NB4 (cell line): ENCODE data around the gene MEF2D.

Experiments used
- DNase-seq: peaks from one replicate; pipeline ENCODE4 v3.0.0; 2010; ENCODE audit warnings: low read depth
- H3K4me3 ChIP-seq: one replicate; pipeline ENCODE4 v1.5.1; 2011; ENCODE audit warnings: mild to moderate bottlenecking, low read depth, low read length, moderate library complexity
- MYC ChIP-seq: IDR thresholded peaks from 2 replicates; pipeline ENCODE4 v1.6.1; 2011; ENCODE audit warnings: low read depth, low read length
- POLR2A ChIP-seq: IDR thresholded peaks from 2 replicates; pipeline ENCODE4 v1.6.1; 2011; ENCODE audit warnings: mild to moderate bottlenecking; ENCODE audit not compliant: insufficient read length; ENCODE audit errors: extremely low read depth
- TF ChIP-seq, protein P1 (sequence below): IDR thresholded peaks from one replicate; pipeline ENCODE4 v1.5.1; 2012; ENCODE audit warnings: low read depth, low read length
- TF ChIP-seq, protein P2 (sequence below): IDR thresholded peaks from 2 replicates; pipeline ENCODE4 v1.6.1; 2011; ENCODE audit warnings: low read depth, low read length

Gene MEF2D

DNA sequence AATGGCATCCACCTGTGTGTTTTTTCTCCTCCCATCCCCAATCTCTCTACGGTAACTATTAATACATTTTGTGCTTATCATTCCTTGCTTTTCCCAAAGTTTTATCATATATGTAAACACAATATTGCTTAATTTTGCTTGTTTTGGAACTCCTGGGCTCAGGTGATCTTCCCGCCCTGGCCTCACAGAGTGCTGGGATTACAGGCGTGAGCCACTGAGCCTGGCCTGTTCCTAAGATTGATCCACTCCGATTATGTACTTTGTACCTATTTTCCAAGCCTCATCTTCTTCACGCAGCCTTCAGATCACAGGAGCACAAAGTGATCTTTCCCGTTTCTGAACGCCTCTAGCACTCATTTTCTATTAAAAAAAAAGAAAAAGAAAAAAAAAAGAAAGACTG, 45.2 kb downstream of the MEF2D start:
- no peak overlapping the region for H3K4me3 ChIP-seq
- DNase-seq: no peak
- TF ChIP-seq, protein P1, sequence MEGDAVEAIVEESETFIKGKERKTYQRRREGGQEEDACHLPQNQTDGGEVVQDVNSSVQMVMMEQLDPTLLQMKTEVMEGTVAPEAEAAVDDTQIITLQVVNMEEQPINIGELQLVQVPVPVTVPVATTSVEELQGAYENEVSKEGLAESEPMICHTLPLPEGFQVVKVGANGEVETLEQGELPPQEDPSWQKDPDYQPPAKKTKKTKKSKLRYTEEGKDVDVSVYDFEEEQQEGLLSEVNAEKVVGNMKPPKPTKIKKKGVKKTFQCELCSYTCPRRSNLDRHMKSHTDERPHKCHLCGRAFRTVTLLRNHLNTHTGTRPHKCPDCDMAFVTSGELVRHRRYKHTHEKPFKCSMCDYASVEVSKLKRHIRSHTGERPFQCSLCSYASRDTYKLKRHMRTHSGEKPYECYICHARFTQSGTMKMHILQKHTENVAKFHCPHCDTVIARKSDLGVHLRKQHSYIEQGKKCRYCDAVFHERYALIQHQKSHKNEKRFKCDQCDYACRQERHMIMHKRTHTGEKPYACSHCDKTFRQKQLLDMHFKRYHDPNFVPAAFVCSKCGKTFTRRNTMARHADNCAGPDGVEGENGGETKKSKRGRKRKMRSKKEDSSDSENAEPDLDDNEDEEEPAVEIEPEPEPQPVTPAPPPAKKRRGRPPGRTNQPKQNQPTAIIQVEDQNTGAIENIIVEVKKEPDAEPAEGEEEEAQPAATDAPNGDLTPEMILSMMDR: no peak
- TF ChIP-seq POLR2A (no peak), MYC (no peak)
- TF ChIP-seq, protein P2, sequence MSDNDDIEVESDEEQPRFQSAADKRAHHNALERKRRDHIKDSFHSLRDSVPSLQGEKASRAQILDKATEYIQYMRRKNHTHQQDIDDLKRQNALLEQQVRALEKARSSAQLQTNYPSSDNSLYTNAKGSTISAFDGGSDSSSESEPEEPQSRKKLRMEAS: no peak

DNA sequence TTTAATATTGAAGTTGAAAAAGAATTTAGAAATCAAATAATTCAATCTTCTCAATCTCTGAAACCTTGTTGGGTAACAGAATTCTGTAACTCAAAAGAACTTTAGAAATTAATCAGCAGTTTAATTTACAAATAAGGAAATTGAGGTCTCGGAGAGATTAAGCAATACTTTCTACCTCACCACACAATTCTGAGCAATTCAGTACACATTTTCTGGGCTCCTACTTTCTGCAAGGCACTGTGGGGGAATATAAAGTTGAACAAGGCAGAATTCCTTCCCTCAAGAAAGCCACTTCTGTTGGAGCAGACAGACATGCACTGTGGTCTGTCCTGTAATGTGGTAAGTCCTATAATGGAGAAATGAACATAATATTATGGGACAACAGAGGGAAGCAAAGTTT, 47.7 kb downstream of the MEF2D start:
- DNase-seq: peak; percentile 66
- TF ChIP-seq MYC (no peak), POLR2A (no peak)
- TF ChIP-seq, protein P2: no peak
- TF ChIP-seq, protein P1: no peak

DNA sequence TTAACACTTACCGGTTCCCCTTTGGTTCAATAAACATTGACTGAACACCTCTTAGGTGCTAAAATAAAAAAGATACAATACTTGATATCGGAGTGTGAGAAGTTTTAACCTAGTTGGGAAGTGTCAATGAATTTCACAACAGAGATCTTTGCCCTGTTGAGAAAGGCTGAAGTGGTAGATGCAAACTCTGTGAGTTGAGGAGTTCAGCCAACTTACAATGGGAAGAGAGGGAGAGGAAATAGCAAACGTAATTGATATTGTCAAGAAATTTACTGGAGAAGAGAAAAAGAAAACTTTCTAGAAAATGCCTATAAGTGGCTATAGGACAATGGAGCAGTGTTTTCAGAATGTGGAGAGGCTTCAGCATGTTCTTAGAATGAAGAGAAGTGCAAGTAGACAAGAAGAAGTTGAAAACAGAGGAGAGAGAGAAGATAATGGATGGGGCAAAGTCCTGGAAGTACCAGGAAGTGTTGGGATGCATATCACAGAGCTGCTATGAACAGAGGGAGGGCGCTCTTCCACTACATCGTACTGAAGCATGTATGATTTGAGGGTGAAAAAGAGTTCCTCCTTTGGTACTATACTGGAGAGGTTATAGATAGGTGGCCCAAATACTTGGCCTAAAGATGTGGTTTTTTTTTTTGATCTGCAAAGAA, 48.9 kb downstream of the MEF2D start:
- H3K4me3 ChIP-seq: no peak overlapping the region
- DNase-seq: no peak
- TF ChIP-seq, protein P1: no peak
- TF ChIP-seq POLR2A (no peak), MYC (no peak)
- TF ChIP-seq, protein P2: no peak

More for the DNA sequence above, 47.7 kb downstream of the MEF2D start:
- H3K4me3 ChIP-seq: no peak overlapping the region

DNA sequence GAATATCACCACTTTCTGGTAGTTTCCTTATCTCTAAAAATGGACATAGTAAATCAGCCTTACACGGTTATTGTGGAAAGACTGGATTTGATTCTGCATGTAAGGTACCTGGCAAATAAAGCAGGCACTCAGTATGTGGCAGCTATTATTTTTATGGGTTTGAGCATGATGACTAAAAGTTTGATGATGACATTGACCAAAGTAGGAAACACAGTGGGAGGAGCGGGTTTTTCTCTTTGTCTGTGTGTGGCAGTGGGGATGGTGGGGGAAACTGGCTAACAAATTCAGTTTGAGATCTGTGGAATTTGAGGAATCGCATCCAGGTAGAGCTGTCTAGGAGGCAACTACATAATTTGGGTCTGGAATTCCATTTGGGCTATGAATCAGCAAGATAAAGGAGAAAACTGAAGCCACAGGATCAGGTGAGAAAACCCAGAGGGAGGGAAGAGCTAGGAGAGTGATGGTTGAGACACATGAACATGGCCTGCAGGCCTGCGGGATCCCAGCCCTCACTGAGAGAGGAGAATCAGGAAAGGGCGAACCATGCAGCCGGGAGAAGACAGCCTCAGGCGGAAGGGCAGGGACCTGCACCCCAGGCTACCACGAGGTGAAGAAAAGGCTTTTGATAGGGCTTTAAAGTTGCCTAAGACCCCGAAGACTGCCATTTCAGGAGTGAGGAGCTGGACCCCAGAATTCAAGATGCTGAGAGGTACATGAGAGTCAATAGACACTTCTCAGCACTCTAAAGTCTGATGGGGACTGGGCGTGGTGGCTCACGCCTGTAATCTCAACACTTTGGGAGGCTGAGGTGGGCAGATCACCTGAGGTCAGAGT, 52.2 kb downstream of the MEF2D start:
- DNase-seq: no peak
- TF ChIP-seq, protein P1: no peak
- no peak for TF ChIP-seq POLR2A
- TF ChIP-seq MYC: no peak
- TF ChIP-seq, protein P2: no peak
- no peak overlapping the region for H3K4me3 ChIP-seq

DNA sequence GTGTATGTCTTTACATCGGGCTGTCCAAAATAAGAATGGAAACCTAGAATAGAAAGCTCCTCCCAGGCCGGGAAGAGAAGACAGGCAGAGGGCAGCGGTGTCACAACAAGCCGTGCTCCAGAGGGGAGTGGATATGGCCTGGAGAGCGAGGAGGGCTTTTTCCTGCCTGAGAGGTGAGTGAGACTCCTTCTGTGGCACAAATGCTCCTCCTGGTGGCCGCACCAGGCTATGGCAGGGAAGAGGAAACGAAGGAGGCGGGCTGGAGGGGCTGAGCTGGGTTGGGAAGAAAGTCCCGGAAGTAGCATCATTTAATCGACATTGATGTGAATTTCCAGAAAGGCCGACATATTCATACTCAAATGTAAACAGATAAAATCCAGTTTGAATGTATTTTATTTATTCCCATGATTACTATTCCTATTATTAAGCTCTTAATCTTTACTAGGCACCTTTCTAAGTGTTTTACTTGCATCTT, 54.7 kb downstream of the MEF2D start:
- TF ChIP-seq, protein P1: peak; percentile 95
- TF ChIP-seq MYC: no peak
- no peak for TF ChIP-seq POLR2A
- TF ChIP-seq, protein P2: peak; percentile 3; the same call in 1 of the 2 replicates
- no peak overlapping the region for H3K4me3 ChIP-seq
- peak; percentile 81 for DNase-seq
